ENCODE results near the gene LMOD2.

DNA sequence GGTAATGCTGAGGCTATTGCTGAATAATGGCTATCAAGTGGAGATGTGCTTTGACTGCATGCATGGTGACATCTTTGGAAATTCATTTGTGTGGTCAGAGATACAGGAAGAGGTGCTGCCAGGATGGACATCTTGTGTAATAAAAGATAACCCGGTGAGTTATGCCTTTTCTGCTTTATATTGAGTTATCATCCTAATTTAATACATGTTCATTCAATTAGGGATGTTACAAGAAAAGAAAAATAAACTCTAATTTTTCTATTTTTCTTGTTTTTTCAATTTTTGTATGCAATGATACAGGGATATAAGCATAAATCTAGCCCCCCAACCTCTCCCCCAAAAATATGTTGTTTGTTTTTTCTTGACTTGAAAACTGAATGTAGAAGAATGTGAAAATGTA lies 26.4 kb upstream of the LMOD2 start:
- no peak for TF ChIP-seq EZH2phosphoT487 (IDR thresholded peaks at IDR 0.05; ENCODE audit: borderline replicate concordance)
- TF ChIP-seq, protein P1, sequence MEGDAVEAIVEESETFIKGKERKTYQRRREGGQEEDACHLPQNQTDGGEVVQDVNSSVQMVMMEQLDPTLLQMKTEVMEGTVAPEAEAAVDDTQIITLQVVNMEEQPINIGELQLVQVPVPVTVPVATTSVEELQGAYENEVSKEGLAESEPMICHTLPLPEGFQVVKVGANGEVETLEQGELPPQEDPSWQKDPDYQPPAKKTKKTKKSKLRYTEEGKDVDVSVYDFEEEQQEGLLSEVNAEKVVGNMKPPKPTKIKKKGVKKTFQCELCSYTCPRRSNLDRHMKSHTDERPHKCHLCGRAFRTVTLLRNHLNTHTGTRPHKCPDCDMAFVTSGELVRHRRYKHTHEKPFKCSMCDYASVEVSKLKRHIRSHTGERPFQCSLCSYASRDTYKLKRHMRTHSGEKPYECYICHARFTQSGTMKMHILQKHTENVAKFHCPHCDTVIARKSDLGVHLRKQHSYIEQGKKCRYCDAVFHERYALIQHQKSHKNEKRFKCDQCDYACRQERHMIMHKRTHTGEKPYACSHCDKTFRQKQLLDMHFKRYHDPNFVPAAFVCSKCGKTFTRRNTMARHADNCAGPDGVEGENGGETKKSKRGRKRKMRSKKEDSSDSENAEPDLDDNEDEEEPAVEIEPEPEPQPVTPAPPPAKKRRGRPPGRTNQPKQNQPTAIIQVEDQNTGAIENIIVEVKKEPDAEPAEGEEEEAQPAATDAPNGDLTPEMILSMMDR (conservative IDR thresholded peaks at IDR 0.05; ENCODE audit: low read length), result no peak
